ENCODE results near the gene ARMC8. TPM values are rescaled to one million over a fixed set of nuclear protein-coding genes. Genes with fewer than 3 reads are reported as not detected.

ARMC8 gene
- total RNA-seq, 1 donor from 2014 or later, result 53.2 TPM

DNA sequence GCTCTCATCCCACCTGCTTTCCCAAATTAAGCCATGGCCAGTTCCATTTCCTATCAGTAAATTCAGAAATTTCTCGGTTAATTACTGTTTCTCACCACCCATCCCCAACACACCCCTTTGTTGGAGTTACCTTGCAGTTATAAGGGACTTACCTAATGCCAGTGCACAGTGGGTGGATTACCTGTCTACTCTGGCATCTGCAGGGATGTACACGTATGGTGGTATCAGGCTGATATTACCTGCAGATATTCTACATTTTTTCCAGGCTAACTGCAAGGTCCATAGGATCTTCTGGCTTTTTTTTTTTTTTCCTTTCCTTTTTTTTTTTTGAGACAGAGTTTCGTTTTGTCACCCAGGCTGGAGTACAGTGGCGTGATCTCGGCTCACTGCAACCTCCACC is 153.4 kb downstream of the ARMC8 start:
- peaks cover 1% of the 10 kb centered on the region for H3K27me3 Mint-ChIP-seq (ENCODE audit: low read depth)
- no peaks in the 10 kb centered on the region for H3K4me1 Mint-ChIP-seq
- H3K4me3 Mint-ChIP-seq, result no peak overlapping the region
- H3K36me3 Mint-ChIP-seq, result no peaks in the 10 kb centered on the region
- DNase-seq (ENCODE audit: low spot score in 2 of 2, unreplicated experiment in 2 of 2), result no peak
- peaks cover 7% of the 10 kb centered on the region for H3K9me3 Mint-ChIP-seq
- no peak overlapping the region for H3K27ac Mint-ChIP-seq
- TF ChIP-seq, protein P1, sequence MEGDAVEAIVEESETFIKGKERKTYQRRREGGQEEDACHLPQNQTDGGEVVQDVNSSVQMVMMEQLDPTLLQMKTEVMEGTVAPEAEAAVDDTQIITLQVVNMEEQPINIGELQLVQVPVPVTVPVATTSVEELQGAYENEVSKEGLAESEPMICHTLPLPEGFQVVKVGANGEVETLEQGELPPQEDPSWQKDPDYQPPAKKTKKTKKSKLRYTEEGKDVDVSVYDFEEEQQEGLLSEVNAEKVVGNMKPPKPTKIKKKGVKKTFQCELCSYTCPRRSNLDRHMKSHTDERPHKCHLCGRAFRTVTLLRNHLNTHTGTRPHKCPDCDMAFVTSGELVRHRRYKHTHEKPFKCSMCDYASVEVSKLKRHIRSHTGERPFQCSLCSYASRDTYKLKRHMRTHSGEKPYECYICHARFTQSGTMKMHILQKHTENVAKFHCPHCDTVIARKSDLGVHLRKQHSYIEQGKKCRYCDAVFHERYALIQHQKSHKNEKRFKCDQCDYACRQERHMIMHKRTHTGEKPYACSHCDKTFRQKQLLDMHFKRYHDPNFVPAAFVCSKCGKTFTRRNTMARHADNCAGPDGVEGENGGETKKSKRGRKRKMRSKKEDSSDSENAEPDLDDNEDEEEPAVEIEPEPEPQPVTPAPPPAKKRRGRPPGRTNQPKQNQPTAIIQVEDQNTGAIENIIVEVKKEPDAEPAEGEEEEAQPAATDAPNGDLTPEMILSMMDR (IDR thresholded peaks at IDR 0.05; ENCODE audit: unreplicated experiment), result no peak

DNA sequence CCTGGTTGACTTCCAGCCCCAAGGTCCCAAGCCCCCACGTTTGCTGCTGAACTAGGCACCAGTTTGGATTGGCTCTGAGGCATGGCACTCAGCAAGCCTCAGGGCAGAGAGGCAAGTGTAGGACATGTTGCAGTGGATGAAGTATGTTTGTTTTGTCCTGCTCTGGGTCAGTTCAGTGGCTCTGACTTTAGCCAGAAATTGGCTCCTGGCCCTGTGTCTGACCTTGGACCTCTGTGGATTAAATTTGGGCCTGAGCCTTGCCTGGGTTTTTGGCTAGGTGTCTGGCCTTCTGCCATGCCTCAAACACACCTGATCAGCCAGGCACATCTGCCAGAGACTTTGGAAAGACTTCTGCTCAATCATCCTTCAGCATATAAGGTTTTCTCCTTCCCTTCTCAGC is 157.7 kb downstream of the ARMC8 start:
- TF ChIP-seq, protein P1 (IDR thresholded peaks at IDR 0.05; ENCODE audit: unreplicated experiment), result no peak
- H3K27me3 Mint-ChIP-seq (ENCODE audit: low read depth), result no peaks in the 10 kb centered on the region
- no peaks in the 10 kb centered on the region for H3K36me3 Mint-ChIP-seq
- H3K4me1 Mint-ChIP-seq, result peaks cover 13% of the 10 kb centered on the region
- no peak overlapping the region for H3K27ac Mint-ChIP-seq
- H3K9me3 Mint-ChIP-seq, result peaks cover 7% of the 10 kb centered on the region
- H3K4me3 Mint-ChIP-seq, result no peak overlapping the region
- DNase-seq (ENCODE audit: low spot score in 2 of 2, unreplicated experiment in 2 of 2), result no peak

Other genes starting within 250 kb of the ARMC8 start
- not detected in 3 replicates for gene CLDN18, start 177.1 kb upstream of the ARMC8 start, total RNA-seq
- 24.9 to 26.5 TPM (median 25.1 TPM) in 3 replicates for gene DZIP1L, start 71.7 kb upstream of the ARMC8 start, total RNA-seq
- not detected in 3 replicates for gene A4GNT, start 54.9 kb upstream of the ARMC8 start, total RNA-seq
- gene DBR1, start 12.4 kb upstream of the ARMC8 start, total RNA-seq, result 19.3 to 21.1 TPM (median 21.0 TPM) in 3 replicates
- 0.34 to 1.1 TPM (median 0.44 TPM) in 3 replicates for gene NME9, start 142.6 kb downstream of the ARMC8 start, total RNA-seq
- 37.3 to 40.4 TPM (median 40.1 TPM) in 3 replicates for gene MRAS, start 161.3 kb downstream of the ARMC8 start, total RNA-seq
- 5.9 to 6.9 TPM (median 6.8 TPM) in 3 replicates for gene ESYT3, start 247.3 kb downstream of the ARMC8 start, total RNA-seq